Fibroblast of villous mesenchyme (primary cell): Measurements from ENCODE around the gene TNFAIP3. TPM values are rescaled to one million over a fixed set of nuclear protein-coding genes. Genes with fewer than 3 reads are reported as not detected.

ENCODE experiments used
- DNase-seq: peaks from one replicate; pipeline ENCODE4 v3.0.0-alpha.2; 2010; ENCODE audit warnings: low read depth
- H3K4me3 ChIP-seq: 2 replicates; pipeline ENCODE4 v1.5.1; 2011; ENCODE audit warnings: low read depth, mild to moderate bottlenecking, low read length
- CTCF ChIP-seq: IDR thresholded peaks from 2 replicates; pipeline ENCODE4 v1.5.1; 2012; ENCODE audit warnings: low read depth, mild to moderate bottlenecking, low read length; ENCODE audit not compliant: insufficient read depth
- total RNA-seq: library from RNA; depleted of rRNA; stranded (reverse); fragments of >200 nt; gene quantifications from 2 replicates; pipeline ENCODE4 v1.2.3, GENCODE V29; 2012

Gene TNFAIP3
- total RNA-seq: 3.5 and 3.9 TPM in 2 replicates

- peak; percentile 62 for TF ChIP-seq CTCF
- DNase-seq: peak; percentile 95
- peak within 1 kb of the TSS; percentile 80 for H3K4me3 ChIP-seq
Measured at GRCh38 chr6:137866914-137867684, at the start of gene TNFAIP3. Gene TNFAIP3 (plus strand): TSS chr6:137867259. CDS start chr6:137871228, 3,969 bp downstream.

GRCh38 chr6:137818440-137818839, 48.6 kb upstream of the TNFAIP3 start:
- no peak overlapping the region for H3K4me3 ChIP-seq
- TF ChIP-seq CTCF: no peak
- no peak for DNase-seq

- no peak overlapping the region for H3K4me3 ChIP-seq
- no peak for TF ChIP-seq CTCF
- no peak for DNase-seq
Measured at GRCh38 chr6:137819740-137820139, 47.3 kb upstream of the TNFAIP3 start.

- TF ChIP-seq CTCF: no peak
- no peak overlapping the region for H3K4me3 ChIP-seq
- DNase-seq: no peak
Measured at GRCh38 chr6:137820425-137820824, 46.6 kb upstream of the TNFAIP3 start.

GRCh38 chr6:137820952-137821351, 46.1 kb upstream of the TNFAIP3 start:
- TF ChIP-seq CTCF: no peak
- H3K4me3 ChIP-seq: no peak overlapping the region
- peak; percentile 61 for DNase-seq

GRCh38 chr6:137821491-137821890, 45.6 kb upstream of the TNFAIP3 start:
- no peak for DNase-seq
- no peak for TF ChIP-seq CTCF
- H3K4me3 ChIP-seq: no peak overlapping the region
